Lung (tissue), 12 donors: ENCODE measurements around the gene TMF1. TPM values are rescaled to one million over a fixed set of nuclear protein-coding genes. Genes with fewer than 3 reads are reported as not detected.

ENCODE experiments used
- ATAC-seq: fragments of 200-7000 bp; cut with Tn5 transposase; one replicate; pipeline ENCODE4 v1.9.1; 2020; ENCODE audit warnings: moderate number of reproducible peaks; ENCODE audit not compliant: insufficient read depth, low FRiP score
- DNase-seq, 3 donors: peaks; one replicate each; pipeline ENCODE4 v3.0.0-alpha.2; 2013 to 2017
- H3K27ac ChIP-seq, 2 donors: one replicate each; pipeline ENCODE4 v1.5.1; 2013; ENCODE audit warnings: mild to moderate bottlenecking in 2 of 2, moderate library complexity in 2 of 2, control low read depth in 1 of 2, inconsistent platforms in 1 of 2, low read depth in 1 of 2, low read length in 1 of 2
- H3K27me3 ChIP-seq, 3 donors: one replicate each; pipeline ENCODE4 v1.5.1; 2013; ENCODE audit warnings: low read length in 2 of 3; ENCODE audit not compliant: control insufficient read depth in 3 of 3, insufficient read depth in 3 of 3
- H3K36me3 ChIP-seq, 4 donors: one replicate each; pipeline ENCODE4 v1.5.1; 2013; ENCODE audit warnings: low read length in 4 of 4, mild to moderate bottlenecking in 1 of 4, moderate library complexity in 1 of 4; ENCODE audit not compliant: control insufficient read depth in 4 of 4, insufficient read depth in 4 of 4
- H3K4me1 ChIP-seq, 5 donors: one replicate each; pipeline ENCODE4 v1.5.1; 2013; ENCODE audit warnings: low read length in 5 of 5, mild to moderate bottlenecking in 2 of 5, moderate library complexity in 1 of 5; ENCODE audit not compliant: control insufficient read depth in 5 of 5, insufficient read depth in 5 of 5
- H3K4me3 ChIP-seq: one replicate; pipeline ENCODE4 v1.5.1; 2013; ENCODE audit warnings: mild to moderate bottlenecking, control low read depth, moderate library complexity
- H3K9ac ChIP-seq, 2 donors: one replicate each; pipeline ENCODE4 v1.5.1; 2013; ENCODE audit warnings: low read length in 2 of 2, control low read depth in 1 of 2; ENCODE audit not compliant: insufficient read depth in 1 of 2
- H3K9me3 ChIP-seq, 4 donors: one replicate each; pipeline ENCODE4 v1.5.1; 2013; ENCODE audit warnings: low read length in 3 of 4, mild to moderate bottlenecking in 1 of 4, moderate library complexity in 1 of 4; ENCODE audit not compliant: control insufficient read depth in 4 of 4, insufficient read depth in 3 of 4
- WGBS, 2 donors: extraction: QIAGEN DNeasy Blood & Tissue Kit; methylation state at CpG; one replicate each; pipeline ENCODE4 v1.1.7; 2013; 5-methylcytosine and 5-hydroxymethylcytosine counted together
- polyA plus RNA-seq, 2 donors: library from polyadenylated mRNA; stranded (reverse); fragments of 200-250 nt; gene quantifications; one replicate each; pipeline ENCODE4 v1.2.1, GENCODE V29; 2013
- total RNA-seq, 2 donors: library from RNA; depleted of rRNA in 1 of 2; stranded (reverse); fragments of >200 nt in 1 of 2; gene quantifications; one replicate each; pipeline ENCODE4 v1.2.1, GENCODE V29; 2014 to 2021
- TF ChIP-seq, protein P1 (sequence below): IDR thresholded peaks from 2 replicates; pipeline ENCODE4 v1.5.1; 2012; ENCODE audit warnings: mild to moderate bottlenecking; ENCODE audit errors: control extremely low read depth, extremely low read depth
- donor health status: control.
- donor health status: control.
- donor health status: Bipolar disorder and iron deficiency.
- donor health status: healthy.
- donor health status: DM: yes; HTN: yes; CAD: no.

TMF1 gene
- total and polyA plus RNA-seq, 4 donors = 9.6 to 84.3 (median 26.1) TPM

DNA sequence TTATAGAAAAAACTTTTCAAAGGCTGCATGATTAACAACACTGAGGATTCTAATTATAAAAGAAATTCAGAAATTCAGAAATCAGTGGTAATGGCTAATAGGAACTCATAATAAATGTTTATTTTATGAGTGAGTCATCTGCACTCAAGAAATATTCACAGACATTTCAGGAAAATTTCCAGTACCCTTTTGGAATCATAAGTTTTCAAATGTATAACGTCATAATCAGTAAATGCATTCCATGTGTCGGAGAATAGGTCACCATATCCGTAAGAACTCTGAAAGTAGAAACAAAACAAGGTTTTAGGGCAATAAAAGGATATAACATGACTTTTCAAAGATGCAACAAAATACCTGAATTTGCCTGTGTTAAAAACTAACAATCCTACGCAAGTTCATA, 63.4 kb downstream of the TMF1 start:
- WGBS, 2 donors = 86 to 96% methylated on average over 4 of the region's 4 CpGs
- H3K36me3 ChIP-seq = peaks cover 8 to 58% (median 22%) of the 10 kb centered on the region in 4 donors
- H3K9me3 ChIP-seq = no peaks in the 10 kb centered on the region
- H3K4me3 ChIP-seq = no peak overlapping the region
- H3K27ac ChIP-seq = no peak overlapping the region
- no peak overlapping the region for H3K9ac ChIP-seq
- ATAC-seq = no peak
- no peaks in the 10 kb centered on the region for H3K27me3 ChIP-seq
- no peaks in the 10 kb centered on the region for H3K4me1 ChIP-seq
- TF ChIP-seq, protein P1, sequence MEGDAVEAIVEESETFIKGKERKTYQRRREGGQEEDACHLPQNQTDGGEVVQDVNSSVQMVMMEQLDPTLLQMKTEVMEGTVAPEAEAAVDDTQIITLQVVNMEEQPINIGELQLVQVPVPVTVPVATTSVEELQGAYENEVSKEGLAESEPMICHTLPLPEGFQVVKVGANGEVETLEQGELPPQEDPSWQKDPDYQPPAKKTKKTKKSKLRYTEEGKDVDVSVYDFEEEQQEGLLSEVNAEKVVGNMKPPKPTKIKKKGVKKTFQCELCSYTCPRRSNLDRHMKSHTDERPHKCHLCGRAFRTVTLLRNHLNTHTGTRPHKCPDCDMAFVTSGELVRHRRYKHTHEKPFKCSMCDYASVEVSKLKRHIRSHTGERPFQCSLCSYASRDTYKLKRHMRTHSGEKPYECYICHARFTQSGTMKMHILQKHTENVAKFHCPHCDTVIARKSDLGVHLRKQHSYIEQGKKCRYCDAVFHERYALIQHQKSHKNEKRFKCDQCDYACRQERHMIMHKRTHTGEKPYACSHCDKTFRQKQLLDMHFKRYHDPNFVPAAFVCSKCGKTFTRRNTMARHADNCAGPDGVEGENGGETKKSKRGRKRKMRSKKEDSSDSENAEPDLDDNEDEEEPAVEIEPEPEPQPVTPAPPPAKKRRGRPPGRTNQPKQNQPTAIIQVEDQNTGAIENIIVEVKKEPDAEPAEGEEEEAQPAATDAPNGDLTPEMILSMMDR = no peak
- DNase-seq = no peak

DNA sequence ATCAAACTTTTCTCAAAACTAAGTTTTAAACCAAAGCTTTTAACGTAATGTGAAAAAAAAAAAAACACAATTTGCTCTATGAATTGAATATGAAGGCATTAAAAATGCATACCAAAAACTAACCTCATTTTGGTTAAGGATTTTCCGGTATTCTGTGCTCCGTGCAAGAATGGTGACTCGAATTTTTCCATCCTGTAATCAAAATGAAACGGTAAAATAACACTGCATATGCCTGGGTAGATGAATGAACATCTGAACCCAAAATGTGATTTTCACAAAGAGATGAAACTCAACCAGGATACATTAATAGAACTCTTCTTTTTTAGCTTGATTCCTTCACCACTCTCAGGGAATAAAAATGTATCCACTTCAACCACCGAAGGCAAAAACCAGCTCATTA, 64.8 kb downstream of the TMF1 start:
- no peaks in the 10 kb centered on the region for H3K9me3 ChIP-seq
- no peaks in the 10 kb centered on the region for H3K4me1 ChIP-seq
- DNase-seq = no peak
- no peak for ATAC-seq
- no peak overlapping the region for H3K27ac ChIP-seq
- TF ChIP-seq, protein P1 = no peak
- no peaks in the 10 kb centered on the region for H3K27me3 ChIP-seq
- 85 to 95% methylated on average over 6 of the region's 6 CpGs for WGBS, 2 donors
- H3K4me3 ChIP-seq = no peak overlapping the region
- no peak overlapping the region for H3K9ac ChIP-seq
- peaks cover 11 to 55% (median 23%) of the 10 kb centered on the region in 4 donors for H3K36me3 ChIP-seq

DNA sequence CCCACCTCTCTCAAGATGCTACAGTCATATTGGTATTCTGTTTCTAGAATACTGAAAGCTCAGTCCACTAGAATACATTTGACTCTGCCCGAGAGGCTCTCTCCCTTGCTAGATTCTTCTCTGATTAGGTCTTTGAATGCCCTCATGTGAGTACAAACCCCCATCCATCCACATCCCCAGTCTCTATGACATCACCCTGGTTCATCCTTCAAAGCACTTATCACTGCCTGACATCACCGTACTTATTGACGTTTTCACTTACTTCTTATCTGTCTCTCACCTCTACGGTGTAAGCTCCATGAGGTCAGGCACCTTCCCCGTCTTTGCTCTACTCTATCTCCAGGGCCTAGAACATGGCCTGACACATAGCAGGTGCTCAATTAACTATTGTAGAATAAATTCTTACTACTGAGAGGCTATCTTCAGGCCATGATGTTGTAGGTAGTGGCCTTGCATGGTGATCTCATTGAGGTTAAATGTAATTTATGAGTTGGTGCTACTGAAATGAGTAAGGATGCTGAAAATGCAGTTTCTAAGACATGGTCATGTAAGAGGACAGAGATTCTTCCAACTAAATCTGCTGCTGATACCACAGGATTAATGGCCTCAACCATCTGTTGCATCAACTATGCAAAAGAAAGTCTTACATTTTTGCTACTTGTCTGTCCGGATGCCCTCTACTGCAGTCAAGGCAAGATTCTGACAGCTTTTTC, 65.5 kb downstream of the TMF1 start:
- no peaks in the 10 kb centered on the region for H3K4me1 ChIP-seq
- H3K9me3 ChIP-seq = no peaks in the 10 kb centered on the region
- no peak overlapping the region for H3K27ac ChIP-seq
- H3K9ac ChIP-seq = no peak overlapping the region
- H3K4me3 ChIP-seq = no peak overlapping the region
- WGBS, 2 donors = 94 to 98% methylated on average over 6 of the region's 6 CpGs
- TF ChIP-seq, protein P1 = no peak
- peaks cover 11 to 51% (median 26%) of the 10 kb centered on the region in 4 donors for H3K36me3 ChIP-seq
- ATAC-seq = no peak
- DNase-seq = no peak
- no peaks in the 10 kb centered on the region for H3K27me3 ChIP-seq
